HT-29 (cell line): ENCODE data around the gene METTL1. TPM values are rescaled to one million over a fixed set of nuclear protein-coding genes. Genes with fewer than 3 reads are reported as not detected.
"Not testable (repeated sequence)": the region's sequence is repeated elsewhere in the genome, so short reads cannot be mapped to it uniquely, and the experiment has no call there.

Source experiments
- DNase-seq: peaks from one replicate; pipeline ENCODE4 v3.0.0-alpha.2; 2015; ENCODE audit warnings: low spot score
- total RNA-seq: library from RNA; depleted of rRNA; stranded (reverse); fragments of >200 nt; shearing (Covaris generic); gene quantifications from 2 replicates; pipeline ENCODE4 v1.2.3, GENCODE V29; 2014

The METTL1 gene
- total RNA-seq, 1 experiment from 2014 or later, result 25.7 TPM

DNA sequence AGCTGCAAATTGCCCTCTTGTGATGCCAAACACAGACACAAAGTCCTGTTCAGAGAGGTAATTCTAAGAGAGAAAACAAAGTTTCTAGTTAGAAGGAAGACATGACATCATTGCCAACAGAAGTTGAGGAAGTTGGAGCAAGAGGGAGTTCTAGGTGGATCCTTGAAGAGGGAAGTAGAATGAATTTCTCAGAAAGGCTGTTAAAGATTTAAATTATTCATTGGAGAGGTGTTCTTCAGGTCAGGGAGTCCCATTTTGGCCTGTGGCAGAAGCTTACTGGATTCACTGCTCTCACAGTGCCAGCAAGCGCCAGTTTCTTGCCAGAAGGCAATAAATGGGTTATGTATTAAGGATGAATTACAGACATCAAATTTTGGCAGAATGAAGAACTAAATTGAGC lies 26.0 kb upstream of the METTL1 start:
- no peak for DNase-seq

GRCh38 chr12:57796996-57797395 lies 25.1 kb upstream of the METTL1 start:
- DNase-seq, result no peak

DNA sequence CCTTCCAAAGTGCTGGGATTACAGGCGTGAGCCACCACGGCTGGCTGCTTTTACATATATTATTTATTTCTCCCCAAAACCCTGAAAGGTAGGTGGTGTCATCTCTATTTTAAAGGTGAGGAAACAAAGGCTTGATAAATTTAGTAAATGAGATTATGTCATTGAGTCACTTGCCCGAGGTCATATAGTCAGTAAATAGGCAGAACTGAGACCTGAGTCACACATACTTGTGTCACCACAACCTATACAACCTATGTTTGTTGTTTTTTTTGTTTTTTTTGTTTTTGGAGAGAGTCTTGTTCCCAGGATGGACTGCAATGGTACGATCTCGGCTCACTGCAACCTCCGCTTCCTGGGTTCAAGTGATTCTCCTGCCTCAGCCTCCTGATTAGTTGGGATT lies 23.4 kb upstream of the METTL1 start:
- DNase-seq, result no peak

GRCh38 chr12:57793920-57794319 lies 22.0 kb upstream of the METTL1 start:
- no peak for DNase-seq

DNA sequence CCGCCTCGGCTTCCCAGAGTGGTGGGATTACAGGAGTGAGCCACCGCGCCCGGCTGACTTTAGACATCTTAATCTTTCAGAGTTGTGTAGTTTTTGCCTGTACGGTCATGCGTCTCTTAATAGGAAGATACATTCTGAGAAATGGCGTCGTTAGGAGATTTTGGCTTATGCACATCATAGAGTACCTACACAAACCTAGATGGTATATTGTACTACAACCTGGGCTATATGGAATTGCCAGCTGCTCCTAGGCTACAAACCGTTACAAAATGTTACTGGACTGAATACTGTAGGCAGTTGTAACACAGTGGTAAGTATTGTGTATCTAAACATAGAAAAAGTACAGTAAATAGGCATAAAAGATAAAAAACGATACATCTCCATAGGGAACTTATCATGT lies 12.0 kb upstream of the METTL1 start:
- no peak for DNase-seq

DNA sequence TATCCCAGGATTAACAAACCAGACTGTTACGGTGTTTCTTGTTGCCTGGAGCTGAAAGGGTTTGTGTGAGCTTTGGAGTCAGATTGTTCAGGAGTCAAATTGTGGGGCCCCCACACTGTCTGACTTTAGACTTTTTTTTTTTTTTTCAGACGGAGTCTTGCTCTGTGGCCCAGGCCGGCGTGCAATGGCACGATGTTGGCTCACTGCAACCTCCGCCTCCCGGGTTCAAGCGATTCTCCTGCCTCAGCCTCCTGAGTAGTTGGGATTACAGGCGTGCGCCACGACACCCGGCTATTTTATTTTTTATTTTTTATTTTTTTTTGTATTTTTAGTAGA lies 11.5 kb upstream of the METTL1 start:
- no peak for DNase-seq

DNA sequence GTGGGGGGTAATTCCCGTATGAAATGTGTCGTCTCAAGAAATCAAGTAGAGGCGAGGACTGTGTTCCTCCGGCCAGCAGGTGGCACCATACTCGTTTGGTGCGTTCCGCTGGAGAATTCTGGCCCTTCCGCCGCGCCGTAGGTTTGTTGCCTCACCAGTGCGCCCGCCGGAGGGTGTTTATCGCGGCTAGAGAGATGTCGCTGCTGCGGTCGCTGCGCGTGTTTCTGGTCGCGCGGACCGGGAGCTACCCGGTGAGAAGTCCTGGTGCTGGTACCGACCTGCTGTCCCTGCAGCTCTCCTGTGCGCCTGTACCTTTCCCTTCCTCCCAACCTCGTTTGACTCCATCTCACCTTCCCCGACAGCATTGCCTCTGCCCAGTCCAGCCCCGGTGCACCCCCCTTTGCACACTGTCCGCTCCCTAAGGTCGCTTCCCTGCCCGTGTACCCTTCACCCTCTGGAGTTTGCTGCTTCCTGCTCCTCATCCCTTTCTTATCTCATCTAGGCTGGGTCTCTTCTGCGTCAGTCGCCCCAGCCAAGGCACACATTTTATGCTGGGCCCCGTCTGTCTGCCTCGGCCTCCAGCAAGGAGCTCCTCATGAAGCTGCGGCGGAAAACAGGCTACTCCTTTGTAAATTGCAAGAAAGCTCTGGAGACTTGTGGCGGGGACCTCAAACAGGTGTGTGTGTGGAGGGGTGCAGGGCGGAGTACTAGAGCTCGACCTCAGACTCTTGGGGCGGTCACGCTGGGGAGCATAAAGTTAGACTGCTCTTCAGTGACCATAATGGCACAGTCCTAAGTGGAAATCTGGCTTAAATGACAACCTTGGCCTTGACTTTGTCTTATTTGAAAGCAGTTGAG lies 10.9 kb upstream of the METTL1 start, which contains the start of gene TSFM:
TSFM (plus strand) TSS at position 180 of the 858 bp plus-strand sequence; CDS start at position 195, 15 bp downstream.
- peak; percentile 96 for DNase-seq

DNA sequence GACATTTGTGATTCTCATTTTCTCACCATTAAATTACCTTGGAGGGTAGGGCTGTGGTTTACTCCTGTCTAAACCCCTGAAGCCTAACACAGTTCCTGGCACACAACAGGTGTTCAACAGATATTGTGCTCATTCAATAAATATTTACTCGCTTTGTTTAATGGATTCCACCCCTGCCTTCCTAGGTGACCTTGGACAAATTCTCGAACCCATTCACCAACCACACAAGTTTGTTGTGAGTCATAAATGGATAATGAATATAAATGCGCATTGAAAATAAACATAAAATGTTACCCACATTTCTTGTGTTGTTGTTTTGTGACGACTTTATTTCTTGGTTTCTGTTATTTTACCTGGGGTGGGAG lies 10.3 kb upstream of the METTL1 start:
- no peak for DNase-seq

- no peak for DNase-seq
Observed at GRCh38 chr12:57781801-57782200, 9.9 kb upstream of the METTL1 start.

DNA sequence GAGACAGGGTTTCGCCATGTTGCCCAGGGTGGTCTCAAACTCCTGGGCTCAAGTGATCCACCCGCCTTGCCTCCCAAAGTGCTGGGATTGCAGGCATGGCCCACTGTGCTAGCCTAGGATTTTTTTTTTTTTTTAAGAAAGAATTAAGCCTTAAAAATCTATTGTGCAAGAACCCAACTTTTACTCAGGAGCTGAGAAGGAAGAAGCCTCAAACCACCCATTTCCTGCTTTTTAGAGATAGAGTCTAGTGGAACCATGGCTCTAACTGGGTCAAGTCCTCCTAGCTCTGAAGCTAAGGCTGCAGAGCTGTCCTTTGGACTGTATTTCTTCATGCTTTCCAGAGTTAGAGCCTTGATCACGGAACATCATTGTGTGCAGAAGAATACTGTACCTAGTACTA lies 9.3 kb upstream of the METTL1 start:
- no peak for DNase-seq

GRCh38 chr12:57780284-57780897 lies 8.5 kb upstream of the METTL1 start:
- no peak for DNase-seq

DNA sequence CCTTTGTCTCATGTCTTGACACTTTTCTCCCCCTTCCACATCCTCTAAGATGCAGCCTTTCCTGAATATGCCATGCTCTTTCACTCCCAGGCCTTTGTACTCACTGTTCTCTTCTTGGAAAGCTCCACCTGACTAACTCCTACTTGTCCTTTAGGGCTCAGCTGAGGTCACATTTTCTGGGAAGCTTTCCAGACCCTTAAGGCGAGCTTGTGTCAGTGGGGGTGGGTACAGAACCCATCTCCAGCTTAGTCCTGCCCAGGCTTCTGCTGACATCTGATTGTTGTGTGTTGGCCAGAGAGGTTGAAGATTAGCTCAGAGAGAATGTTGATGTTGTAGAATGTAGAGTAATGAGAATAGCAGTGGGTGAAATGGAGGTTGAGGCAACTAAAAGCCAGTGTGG lies 7.8 kb upstream of the METTL1 start:
- DNase-seq, result no peak

- DNase-seq, result no peak
Observed at GRCh38 chr12:57777911-57778310, 6.0 kb upstream of the METTL1 start.

- no peak for DNase-seq
Observed at GRCh38 chr12:57777367-57777766, 5.5 kb upstream of the METTL1 start.

- no peak for DNase-seq
Observed at GRCh38 chr12:57776247-57776587, 4.3 kb upstream of the METTL1 start.

- DNase-seq, result no peak
Observed at GRCh38 chr12:57775563-57776246, 3.8 kb upstream of the METTL1 start.

GRCh38 chr12:57775044-57775443 lies 3.1 kb upstream of the METTL1 start:
- no peak for DNase-seq

GRCh38 chr12:57774634-57775033 lies 2.7 kb upstream of the METTL1 start:
- DNase-seq, result not testable (repeated sequence)

DNA sequence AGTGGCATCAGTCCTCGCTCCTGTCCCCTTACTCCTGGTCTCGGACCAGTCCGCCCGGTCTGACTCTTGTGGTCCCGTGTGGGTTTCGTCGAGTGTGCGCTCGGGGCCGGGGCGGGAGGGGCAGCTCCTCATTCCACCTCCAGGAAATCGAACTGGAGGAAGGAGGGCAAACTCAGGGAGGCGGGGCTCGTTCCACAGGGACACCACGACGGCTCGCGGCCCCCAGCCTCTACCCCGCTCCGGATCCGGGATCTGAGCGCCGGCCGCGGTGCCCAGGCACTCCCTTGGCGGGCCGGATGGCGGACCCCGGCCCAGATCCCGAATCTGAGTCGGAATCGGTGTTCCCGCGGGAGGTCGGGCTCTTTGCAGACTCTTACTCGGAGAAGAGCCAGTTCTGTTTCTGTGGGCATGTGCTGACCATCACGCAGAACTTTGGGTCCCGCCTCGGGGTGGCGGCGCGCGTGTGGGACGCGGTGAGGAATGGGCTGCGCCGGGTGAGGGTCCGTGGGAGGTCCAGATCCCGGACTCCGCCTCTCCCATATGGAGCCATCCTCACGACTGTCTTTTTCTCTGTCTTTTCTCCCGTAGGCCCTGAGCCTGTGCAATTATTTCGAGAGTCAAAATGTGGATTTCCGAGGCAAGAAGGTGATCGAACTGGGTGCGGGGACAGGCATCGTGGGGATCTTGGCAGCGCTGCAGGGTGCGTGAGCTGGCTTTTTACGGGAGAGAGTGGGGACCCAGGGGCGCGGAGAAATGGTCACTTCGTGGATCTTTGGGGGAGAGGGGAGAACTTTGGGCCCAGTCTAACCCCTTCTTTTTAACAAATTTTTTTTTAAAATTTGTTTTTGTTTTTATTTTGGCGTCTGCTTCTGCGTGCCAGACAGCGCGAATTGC lies 771 bp upstream of the METTL1 start, which contains the start of gene EEF1AKMT3:
EEF1AKMT3 (plus strand) TSS at position 186 of the 894 bp plus-strand sequence; CDS start at position 297, 111 bp downstream.
- DNase-seq, result peak; percentile 7

- DNase-seq, result peak; percentile 94
Observed at GRCh38 chr12:57771236-57771872, 551 bp downstream of the METTL1 start.

- no peak for DNase-seq
Observed at GRCh38 chr12:57770734-57771133, 1.2 kb downstream of the METTL1 start.
